Measurements from ENCODE around the gene BCAS3.

Gene BCAS3

GRCh38 chr17:61081959-61082358 lies 404.3 kb downstream of the BCAS3 start:
- H3K27me3 ChIP-seq (ENCODE audit: insufficient read depth, poor library complexity, severe bottlenecking): no peaks in the 10 kb centered on the region
- no peaks in the 10 kb centered on the region for H3K4me1 ChIP-seq (ENCODE audit: insufficient read depth, poor library complexity, severe bottlenecking)
- TF ChIP-seq, protein P1, sequence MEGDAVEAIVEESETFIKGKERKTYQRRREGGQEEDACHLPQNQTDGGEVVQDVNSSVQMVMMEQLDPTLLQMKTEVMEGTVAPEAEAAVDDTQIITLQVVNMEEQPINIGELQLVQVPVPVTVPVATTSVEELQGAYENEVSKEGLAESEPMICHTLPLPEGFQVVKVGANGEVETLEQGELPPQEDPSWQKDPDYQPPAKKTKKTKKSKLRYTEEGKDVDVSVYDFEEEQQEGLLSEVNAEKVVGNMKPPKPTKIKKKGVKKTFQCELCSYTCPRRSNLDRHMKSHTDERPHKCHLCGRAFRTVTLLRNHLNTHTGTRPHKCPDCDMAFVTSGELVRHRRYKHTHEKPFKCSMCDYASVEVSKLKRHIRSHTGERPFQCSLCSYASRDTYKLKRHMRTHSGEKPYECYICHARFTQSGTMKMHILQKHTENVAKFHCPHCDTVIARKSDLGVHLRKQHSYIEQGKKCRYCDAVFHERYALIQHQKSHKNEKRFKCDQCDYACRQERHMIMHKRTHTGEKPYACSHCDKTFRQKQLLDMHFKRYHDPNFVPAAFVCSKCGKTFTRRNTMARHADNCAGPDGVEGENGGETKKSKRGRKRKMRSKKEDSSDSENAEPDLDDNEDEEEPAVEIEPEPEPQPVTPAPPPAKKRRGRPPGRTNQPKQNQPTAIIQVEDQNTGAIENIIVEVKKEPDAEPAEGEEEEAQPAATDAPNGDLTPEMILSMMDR (IDR thresholded peaks at IDR 0.05; ENCODE audit: poor library complexity, severe bottlenecking): no peak
- H3K9me3 ChIP-seq (ENCODE audit: severe bottlenecking): no peaks in the 10 kb centered on the region
- H3K4me3 ChIP-seq (ENCODE audit: severe bottlenecking): no peak overlapping the region
- no peak overlapping the region for H3K27ac ChIP-seq (ENCODE audit: poor library complexity, severe bottlenecking)
- DNase-seq (ENCODE audit: low spot score): no peak
- no peak for ATAC-seq (ENCODE audit: low read depth)
- H3K36me3 ChIP-seq (ENCODE audit: low read depth): no peaks in the 10 kb centered on the region

DNA sequence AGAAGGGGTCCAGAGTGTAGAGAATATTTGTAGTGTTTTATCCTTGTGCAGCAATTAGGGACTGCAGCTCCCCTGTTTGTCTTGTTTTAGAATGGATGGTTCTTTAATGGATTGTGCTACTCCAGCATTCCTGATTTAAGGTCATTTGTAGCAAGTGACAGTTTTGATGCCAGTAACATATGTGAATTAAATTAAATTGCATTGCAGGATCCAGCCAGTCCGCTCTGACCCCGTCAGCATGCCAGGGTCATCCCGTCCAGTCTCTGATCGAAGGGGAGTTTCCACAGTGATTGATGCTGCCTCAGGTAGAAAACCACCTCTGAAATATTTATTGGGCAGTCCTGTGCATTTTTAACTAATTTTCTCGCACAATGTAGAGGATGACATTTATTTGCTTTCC lies 406.6 kb downstream of the BCAS3 start:
- Histone ChIP-seq H3K4me3 (ENCODE audit: severe bottlenecking) (no peak overlapping the region), H3K36me3 (ENCODE audit: low read depth) (no peaks in the 10 kb centered on the region), H3K4me1 (ENCODE audit: insufficient read depth, poor library complexity, severe bottlenecking) (no peaks in the 10 kb centered on the region), H3K27me3 (ENCODE audit: insufficient read depth, poor library complexity, severe bottlenecking) (no peaks in the 10 kb centered on the region), H3K9me3 (ENCODE audit: severe bottlenecking) (no peaks in the 10 kb centered on the region), H3K27ac (ENCODE audit: poor library complexity, severe bottlenecking) (no peak overlapping the region)
- DNase-seq (ENCODE audit: low spot score) (no peak), ATAC-seq (ENCODE audit: low read depth) (no peak)
- TF ChIP-seq, protein P1 (IDR thresholded peaks at IDR 0.05; ENCODE audit: poor library complexity, severe bottlenecking): no peak

DNA sequence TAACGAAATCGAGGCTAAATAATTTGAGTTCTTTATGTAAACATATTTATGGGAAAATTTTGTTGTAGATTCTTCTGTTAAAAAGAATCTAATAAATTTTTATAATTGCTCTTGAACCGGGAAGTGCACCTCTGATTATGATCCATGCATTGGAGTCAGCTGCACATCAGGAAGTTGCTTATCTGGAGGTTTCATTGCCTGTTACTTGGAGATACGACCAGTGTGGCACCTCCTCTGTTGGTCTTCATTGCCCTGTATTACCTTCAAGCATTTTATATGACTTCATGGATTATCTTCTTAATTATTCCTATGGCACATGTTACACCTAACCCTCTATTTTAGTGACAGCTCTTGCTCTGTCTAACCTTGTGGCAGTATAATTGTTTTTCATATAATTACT lies 409.4 kb downstream of the BCAS3 start:
- TF ChIP-seq, protein P1 (IDR thresholded peaks at IDR 0.05; ENCODE audit: poor library complexity, severe bottlenecking): no peak
- ATAC-seq (ENCODE audit: low read depth): no peak

DNA sequence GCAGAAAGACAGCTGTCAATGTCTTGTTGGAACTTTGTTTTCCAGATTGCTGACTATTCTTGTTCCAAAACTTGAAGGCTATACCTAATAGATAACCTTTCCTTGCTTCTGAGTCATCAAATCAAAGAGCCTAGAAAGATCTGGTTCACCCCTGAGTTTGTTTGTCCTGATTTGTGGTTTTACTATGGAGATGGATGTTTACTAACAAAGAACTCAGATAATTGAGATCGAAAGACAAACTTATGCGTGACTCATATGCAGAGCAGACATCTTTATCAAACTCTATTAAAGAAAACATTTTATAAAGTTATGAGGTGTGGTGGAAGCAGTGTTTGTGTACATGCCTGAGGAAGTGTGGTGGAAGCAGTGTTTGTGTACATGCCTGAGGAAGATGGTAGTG lies 410.9 kb downstream of the BCAS3 start:
- H3K9me3 ChIP-seq (ENCODE audit: severe bottlenecking): no peaks in the 10 kb centered on the region
- H3K27ac ChIP-seq (ENCODE audit: poor library complexity, severe bottlenecking): no peak overlapping the region
- H3K4me3 ChIP-seq (ENCODE audit: severe bottlenecking): no peak overlapping the region
- no peaks in the 10 kb centered on the region for H3K4me1 ChIP-seq (ENCODE audit: insufficient read depth, poor library complexity, severe bottlenecking)
- no peaks in the 10 kb centered on the region for H3K27me3 ChIP-seq (ENCODE audit: insufficient read depth, poor library complexity, severe bottlenecking)
- no peaks in the 10 kb centered on the region for H3K36me3 ChIP-seq (ENCODE audit: low read depth)
- ATAC-seq (ENCODE audit: low read depth) (no peak), DNase-seq (ENCODE audit: low spot score) (no peak)
- TF ChIP-seq, protein P1 (IDR thresholded peaks at IDR 0.05; ENCODE audit: poor library complexity, severe bottlenecking): no peak

More for the DNA sequence above, 409.4 kb downstream of the BCAS3 start:
- Histone ChIP-seq H3K4me3 (ENCODE audit: severe bottlenecking) (no peak overlapping the region), H3K27me3 (ENCODE audit: insufficient read depth, poor library complexity, severe bottlenecking) (no peaks in the 10 kb centered on the region), H3K9me3 (ENCODE audit: severe bottlenecking) (no peaks in the 10 kb centered on the region), H3K27ac (ENCODE audit: poor library complexity, severe bottlenecking) (no peak overlapping the region), H3K4me1 (ENCODE audit: insufficient read depth, poor library complexity, severe bottlenecking) (no peaks in the 10 kb centered on the region), H3K36me3 (ENCODE audit: low read depth) (no peaks in the 10 kb centered on the region)
- no peak for DNase-seq (ENCODE audit: low spot score)

GRCh38 chr17:61091096-61091495 lies 413.4 kb downstream of the BCAS3 start:
- TF ChIP-seq, protein P1 (IDR thresholded peaks at IDR 0.05; ENCODE audit: poor library complexity, severe bottlenecking): no peak
- ATAC-seq (ENCODE audit: low read depth) (no peak), DNase-seq (ENCODE audit: low spot score) (no peak)

More at GRCh38 chr17:61091096-61091495, 413.4 kb downstream of the BCAS3 start:
- H3K36me3 ChIP-seq (ENCODE audit: low read depth): no peaks in the 10 kb centered on the region
- no peaks in the 10 kb centered on the region for H3K27me3 ChIP-seq (ENCODE audit: insufficient read depth, poor library complexity, severe bottlenecking)
- H3K27ac ChIP-seq (ENCODE audit: poor library complexity, severe bottlenecking): no peak overlapping the region
- no peaks in the 10 kb centered on the region for H3K4me1 ChIP-seq (ENCODE audit: insufficient read depth, poor library complexity, severe bottlenecking)
- no peaks in the 10 kb centered on the region for H3K9me3 ChIP-seq (ENCODE audit: severe bottlenecking)
- H3K4me3 ChIP-seq (ENCODE audit: severe bottlenecking): no peak overlapping the region

Data from RWPE2 (cell line).